CD4-positive, alpha-beta T cell treated with Interleukin-4 for 4 hours (primary cell): ENCODE measurements around the gene BRK1.
"Not testable (repeated sequence)": the region's sequence is repeated elsewhere in the genome, so short reads cannot be mapped to it uniquely, and the experiment has no call there.

Experiments
- DNase-seq: peaks from one replicate; pipeline ENCODE4 v3.0.0-alpha.2; 2020

Gene BRK1

GRCh38 chr3:10115326-10116137 lies at the start of gene BRK1:
Gene BRK1 (plus strand): TSS chr3:10115675. CDS start chr3:10115702, 27 bp downstream.
- peak; percentile 94 for DNase-seq

DNA sequence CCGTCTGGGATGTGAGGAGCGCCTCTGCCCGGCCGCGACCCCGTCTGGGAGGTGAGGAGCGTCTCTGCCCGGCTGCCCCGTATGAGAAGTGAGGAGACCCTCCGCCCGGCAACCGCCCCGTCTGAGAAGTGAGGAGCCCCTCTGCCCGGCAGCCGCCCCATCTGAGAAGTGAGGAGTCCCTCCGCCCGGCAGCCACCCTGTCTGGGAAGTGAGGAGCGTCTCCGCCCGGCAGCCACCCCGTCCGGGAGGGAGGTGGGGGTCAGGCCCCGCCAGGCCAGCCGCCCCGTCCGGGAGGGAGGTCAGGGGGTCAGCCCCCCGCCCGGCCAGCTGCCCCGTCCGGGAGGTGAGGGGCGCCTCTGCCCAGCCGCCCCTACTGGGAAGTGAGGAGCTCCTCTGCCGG lies 45.4 kb upstream of the BRK1 start:
- DNase-seq = not testable (repeated sequence)

DNA sequence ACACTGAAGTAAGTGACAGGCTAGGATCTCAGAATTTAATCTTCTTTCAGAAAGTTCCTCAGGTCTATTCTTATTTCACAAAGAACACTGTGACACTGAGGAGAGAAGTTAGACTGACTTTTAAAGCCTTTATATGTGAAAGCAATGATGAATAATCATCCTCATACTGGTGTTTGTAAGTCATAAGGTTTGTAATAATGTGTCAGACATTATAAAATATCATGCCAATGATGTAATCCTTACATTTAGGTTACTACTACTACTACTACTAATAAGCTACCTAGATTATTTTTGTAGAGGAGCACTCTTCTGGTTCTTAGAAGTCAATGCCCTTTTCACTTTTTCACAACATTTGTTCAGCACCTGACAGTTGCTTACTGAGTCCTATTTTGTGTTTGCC lies 40.8 kb upstream of the BRK1 start:
- DNase-seq = no peak

- no peak for DNase-seq
Observed at GRCh38 chr3:10081871-10082270, 33.6 kb upstream of the BRK1 start.

DNA sequence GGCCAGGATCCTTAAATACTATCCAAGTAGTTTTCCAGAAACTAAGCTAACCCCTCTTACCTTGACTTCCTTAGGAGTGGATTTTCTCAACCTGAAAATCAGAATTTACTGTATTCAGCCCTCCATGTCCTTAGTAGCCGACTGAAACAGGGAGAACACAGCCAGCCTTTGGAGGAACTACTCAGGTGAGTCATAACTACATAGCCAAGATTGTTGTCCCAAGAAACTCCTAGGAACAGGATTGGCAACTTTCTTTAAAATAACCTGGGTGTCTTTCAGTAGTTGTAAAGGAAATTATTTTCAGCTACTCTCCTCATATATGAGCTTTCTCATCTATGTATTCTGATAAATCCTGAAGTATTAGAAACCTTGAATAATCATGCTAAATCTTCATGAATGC lies 29.7 kb upstream of the BRK1 start:
- DNase-seq = no peak

GRCh38 chr3:10088256-10088655 lies 27.2 kb upstream of the BRK1 start:
- DNase-seq = no peak

- DNase-seq = no peak
Observed at GRCh38 chr3:10090179-10090578, 25.3 kb upstream of the BRK1 start.

- not testable (repeated sequence) for DNase-seq
Observed at GRCh38 chr3:10090774-10091173, 24.7 kb upstream of the BRK1 start.

DNA sequence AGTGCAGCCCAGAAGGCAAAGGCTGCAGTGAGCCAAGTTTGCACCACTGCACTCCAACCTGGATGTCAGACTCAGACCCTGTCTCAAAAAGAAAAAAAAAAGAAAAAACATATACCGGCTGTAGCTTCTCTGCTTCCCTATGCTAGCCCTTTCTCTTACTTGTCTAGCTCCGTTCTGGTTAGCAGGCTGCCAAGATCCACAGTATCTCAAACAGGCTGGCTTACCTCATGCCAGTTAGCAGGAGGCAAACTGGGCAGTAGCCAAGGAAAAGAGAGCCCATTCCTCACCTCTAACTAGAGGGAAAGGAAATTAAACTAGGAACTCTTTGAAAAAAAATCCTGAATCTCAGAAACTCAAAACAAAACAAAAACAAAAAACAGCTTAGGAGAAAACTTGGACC lies 24.1 kb upstream of the BRK1 start:
- DNase-seq = not testable (repeated sequence)

DNA sequence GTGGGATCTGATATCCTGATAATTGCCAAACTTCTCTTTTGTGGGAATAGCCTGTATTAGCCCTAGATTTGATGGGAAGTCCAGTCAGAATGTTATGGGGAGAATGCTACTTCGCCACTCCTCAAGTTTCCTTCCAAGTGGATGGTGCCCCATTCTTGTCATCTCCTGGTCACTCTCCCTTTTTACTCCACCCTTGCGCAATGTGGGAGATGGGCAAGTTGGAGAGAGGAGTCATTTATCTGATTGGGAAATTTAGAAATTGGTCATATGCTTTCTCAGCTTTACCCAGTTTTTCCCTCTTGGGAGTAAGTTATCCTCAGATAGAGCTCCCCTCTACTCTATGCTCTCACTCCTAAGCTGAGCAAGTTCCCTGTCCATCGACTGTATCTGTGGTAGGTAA lies 21.8 kb upstream of the BRK1 start:
- no peak for DNase-seq

DNA sequence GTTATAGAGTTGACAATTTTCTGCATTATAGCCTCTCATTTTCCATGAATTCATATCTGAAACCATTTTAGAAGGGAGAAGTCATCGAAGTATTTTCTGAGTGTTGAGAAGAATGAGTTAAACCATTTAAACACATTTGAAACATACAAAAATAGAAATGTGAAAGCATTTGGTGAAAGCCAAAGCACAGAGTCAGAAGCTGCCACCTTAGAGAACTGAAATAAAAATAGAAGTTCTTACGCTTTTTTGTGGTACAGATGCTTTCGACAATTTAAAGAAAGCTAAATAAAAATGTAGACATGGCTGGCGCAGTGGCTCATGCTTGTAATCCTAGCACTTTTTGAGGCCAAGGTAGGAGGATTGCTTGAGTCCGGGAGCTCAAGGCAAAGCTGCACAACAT lies 16.4 kb upstream of the BRK1 start:
- DNase-seq = no peak

DNA sequence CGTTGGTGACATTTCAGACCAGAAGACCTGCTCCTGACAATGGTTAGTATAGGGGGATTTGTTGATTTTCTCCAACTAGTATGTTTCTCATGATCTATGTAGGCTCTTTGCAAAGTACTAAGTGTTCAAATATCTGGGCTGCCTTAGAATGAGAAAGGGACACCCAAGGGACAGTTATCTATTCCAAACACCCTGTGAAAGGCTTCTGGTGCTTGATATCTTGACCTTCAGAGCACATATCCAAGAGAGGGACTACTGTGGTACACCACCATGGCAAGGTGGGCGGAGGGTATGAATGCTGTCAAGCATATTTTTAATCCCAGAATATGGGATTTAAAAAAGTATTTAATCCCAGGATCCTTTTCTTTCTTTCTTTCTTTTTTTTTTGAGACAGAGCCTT lies 8.6 kb upstream of the BRK1 start:
- DNase-seq = no peak

- no peak for DNase-seq
Observed at GRCh38 chr3:10108091-10108490, 7.4 kb upstream of the BRK1 start, which contains the start of gene FANCD2OS. Gene FANCD2OS (minus strand): TSS chr3:10108255. CDS start chr3:10104774, 3,481 bp downstream.

DNA sequence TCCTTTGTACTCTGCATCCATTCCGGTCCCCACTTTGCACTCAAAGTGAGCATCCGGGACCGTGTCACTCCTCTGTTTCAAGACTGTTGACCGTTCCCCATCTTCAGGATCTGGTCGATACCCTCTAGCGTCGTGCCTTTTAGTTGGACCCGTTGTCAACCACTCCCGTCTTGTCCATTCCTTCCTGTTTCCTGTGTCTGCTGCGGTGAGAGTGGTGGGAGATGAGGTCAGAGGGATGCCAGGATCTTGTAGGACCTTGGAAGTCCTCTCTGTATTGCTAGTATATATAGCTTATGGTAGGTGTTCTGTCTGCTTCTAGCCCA lies 624 bp downstream of the BRK1 start:
- no peak for DNase-seq

DNA sequence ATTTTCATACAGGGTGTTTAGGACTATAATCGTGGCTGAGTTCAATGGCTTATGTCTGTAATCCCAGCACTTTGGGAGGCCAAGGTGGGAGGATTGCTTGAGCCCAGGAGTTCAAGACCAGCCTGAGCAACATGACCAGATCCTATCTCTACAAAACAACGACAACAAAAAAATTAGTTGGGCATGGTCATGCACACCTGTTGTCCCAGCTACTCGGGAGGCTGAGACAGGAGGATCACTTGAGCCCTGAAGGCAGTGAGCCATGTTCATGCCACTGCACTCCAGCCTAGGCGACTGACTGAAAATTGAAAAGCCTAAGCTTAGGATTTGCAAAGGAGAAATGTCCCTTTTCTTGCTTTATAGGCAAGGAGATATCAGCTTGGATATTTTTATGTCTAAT lies 1.5 kb downstream of the BRK1 start:
- no peak for DNase-seq

- DNase-seq = no peak
Observed at GRCh38 chr3:10119376-10119775, 3.9 kb downstream of the BRK1 start.

- no peak for DNase-seq
Observed at GRCh38 chr3:10121064-10121463, 5.6 kb downstream of the BRK1 start.

GRCh38 chr3:10122724-10123123 lies 7.2 kb downstream of the BRK1 start:
- no peak for DNase-seq

- DNase-seq = not testable (repeated sequence)
Observed at GRCh38 chr3:10135872-10136271, 20.4 kb downstream of the BRK1 start.

DNA sequence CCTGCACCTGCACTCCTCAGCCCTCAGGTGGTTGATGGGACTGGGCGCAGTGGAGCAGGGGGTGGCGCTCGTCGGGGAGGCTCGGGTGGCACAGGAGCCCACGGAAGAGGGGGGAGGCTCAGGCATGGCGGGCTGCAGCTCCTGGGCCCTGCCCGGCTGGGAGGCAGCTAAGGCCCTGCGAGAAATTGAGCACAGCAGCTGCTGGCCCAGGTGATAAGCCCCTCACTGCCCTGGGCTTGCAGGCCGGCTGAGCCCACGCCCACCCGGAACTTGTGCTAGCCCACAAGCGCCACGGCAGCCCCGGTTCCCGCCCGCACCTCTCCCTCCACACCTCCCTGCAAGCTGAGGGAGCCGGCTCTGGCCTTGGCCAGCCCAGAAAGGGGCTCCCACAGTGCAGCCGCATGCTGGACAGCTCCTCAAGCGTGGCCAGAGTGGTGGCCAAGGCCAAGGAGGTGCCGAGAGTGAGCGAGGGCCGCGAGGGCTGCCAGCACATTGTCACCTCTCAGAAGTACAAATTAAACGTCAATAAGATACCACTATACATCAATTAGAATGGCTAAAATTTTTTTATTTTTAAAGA lies 21.0 kb downstream of the BRK1 start:
- no peak for DNase-seq

DNA sequence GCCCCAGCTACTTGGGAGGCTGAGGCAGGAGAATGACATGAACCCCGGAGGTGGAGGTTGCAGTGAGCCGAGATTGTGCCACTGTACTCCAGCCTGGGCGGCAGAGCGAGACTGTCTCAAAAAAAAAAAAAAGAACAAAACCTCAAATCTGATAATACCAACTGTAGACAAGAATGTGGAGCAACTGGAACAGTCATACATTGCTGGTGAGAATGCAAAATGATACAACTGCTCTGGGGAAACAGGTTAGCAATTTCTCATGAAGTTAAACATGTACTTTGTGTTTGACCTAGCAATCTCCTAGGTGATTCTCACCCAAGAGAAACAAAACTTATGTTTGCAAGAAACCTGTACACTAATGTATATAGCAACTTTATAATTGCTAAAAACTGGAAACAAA lies 21.7 kb downstream of the BRK1 start:
- DNase-seq = no peak

DNA sequence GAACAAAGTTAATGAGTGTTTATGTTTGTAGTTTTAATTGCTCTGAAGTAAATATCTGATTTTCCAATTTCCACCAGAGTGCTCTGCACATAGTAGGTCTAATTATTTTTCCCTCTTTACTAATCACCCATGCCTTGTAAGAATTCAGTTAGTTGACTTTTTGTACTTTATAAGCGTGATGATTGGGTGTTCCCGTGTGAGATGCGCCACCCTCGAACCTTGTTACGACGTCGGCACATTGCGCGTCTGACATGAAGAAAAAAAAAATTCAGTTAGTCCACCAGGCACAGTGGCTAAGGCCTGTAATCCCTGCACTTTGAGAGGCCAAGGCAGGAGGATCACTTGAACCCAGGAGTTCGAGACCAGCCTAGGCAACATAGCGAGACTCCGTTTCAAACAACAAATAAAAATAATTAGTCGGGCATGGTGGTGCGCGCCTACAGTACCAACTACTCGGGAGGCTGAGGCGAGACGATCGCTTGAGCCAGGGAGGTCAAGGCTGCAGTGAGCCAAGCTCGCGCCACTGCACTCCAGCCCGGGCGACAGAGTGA lies 25.6 kb downstream of the BRK1 start:
- no peak for DNase-seq

GRCh38 chr3:10142707-10143560 lies 27.5 kb downstream of the BRK1 start:
- no peak for DNase-seq

DNA sequence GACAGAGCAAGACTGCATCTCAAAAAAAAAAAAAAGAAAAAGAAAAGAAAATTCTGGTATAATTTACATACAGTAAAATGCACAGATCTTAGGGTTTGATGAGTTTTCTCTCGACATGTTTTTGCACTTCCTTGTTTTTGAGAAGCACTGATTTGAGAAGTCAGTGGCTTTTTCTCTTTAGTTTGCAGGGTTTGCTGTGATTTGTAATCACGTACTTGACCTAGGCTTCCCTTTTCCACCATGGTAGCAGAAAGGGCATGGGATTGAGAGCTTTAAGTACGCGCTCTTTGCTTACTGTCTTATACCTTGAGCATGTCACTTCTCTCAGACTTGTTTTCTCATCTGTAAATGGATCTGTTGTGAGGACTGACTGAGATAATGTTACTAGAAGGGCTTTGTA lies 30.2 kb downstream of the BRK1 start:
- no peak for DNase-seq
